Measurements from ENCODE around the gene MRTFA.

MRTFA gene
- total RNA-seq: 31.9 to 160 (median 63.1) reads per million in 17 experiments

DNA sequence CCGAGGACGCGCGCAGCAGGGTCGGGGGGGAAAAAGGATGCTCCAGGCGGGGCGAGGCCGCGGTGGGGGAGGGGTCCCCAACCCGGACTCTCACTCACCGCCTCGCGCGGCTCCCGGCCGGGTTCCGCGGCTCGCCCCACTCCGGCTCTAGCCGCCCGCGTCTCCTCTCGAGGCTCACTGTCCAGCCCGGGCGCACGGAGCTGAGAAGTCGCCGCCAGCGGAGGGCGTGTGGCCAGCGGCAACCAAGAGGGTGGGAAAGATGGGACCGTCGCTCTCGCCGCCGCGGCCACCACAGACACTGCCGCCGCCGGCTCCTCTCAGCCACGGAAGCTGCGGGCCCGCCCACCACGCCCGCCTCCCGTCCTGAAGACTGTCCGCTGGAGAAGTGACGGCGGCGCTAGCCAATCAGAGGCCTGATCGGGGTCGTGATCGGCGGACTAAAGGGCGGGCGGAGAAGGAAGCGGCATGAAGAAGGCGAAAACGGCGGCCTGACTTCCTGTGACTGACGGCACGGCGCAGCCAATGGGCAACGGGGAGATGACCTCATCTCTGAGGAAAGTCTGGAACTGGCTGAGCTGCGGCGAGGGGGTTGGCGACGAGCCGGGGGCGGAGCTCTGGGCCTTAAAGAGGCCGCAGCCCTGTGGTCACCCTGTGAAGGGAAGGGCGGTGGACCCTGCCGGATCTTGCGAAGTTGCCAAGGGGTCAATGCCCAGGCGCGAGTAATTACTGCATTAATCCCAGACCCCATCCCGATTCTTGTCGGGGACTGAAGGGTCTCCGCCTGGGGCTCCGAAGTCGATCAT lies at the start of gene MRTFA:
Gene MRTFA, minus strand, starts transcription at position 340 of the 803 bp plus-strand sequence.
- DNase-seq: peak; percentile 100

DNA sequence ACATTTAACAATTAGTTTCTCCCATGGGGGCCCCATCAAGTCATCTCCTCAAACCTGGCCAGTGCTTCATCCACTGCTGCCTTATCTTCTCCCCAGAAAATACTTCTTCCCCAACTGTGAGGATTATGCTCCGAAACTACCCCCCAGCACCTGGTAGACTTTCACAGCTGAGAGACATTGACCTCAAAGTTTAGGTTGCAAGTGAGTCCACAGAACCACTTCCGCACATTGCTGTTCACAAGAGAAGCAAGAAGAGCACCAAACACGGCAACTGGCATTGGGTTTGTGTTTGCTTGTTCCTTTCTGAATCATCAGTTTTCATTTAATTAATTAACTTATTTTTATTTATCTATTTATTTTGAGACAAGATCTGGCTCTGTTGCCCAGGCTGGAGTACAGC lies 48.9 kb upstream of the MRTFA start:
- DNase-seq: no peak

DNA sequence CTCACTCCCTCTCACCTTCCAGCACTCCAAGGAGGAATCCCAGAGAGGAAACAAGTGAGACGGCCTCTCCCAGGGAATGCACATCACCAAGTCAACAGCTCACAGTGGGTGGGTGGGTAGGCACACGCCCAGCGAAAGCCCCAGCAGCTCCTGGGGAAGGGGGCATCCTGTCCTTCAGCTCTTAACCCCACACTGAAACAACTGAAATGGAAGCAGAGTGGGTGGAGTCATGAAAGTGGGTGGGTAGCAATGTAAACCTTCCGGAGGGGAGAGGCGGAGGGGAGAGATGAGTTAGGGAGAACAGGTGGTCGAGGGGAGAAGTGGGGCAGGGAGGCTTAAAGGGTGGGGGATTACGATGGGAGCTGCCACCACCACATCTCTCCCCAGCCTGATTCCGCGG lies 48.2 kb upstream of the MRTFA start:
- DNase-seq: no peak

DNA sequence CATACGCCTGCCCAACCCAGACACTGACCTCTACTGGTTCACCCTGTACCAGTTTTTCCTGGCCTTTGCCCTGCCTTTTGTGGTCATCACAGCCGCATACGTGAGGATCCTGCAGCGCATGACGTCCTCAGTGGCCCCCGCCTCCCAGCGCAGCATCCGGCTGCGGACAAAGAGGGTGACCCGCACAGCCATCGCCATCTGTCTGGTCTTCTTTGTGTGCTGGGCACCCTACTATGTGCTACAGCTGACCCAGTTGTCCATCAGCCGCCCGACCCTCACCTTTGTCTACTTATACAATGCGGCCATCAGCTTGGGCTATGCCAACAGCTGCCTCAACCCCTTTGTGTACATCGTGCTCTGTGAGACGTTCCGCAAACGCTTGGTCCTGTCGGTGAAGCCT lies 44.9 kb upstream of the MRTFA start:
- DNase-seq: no peak

DNA sequence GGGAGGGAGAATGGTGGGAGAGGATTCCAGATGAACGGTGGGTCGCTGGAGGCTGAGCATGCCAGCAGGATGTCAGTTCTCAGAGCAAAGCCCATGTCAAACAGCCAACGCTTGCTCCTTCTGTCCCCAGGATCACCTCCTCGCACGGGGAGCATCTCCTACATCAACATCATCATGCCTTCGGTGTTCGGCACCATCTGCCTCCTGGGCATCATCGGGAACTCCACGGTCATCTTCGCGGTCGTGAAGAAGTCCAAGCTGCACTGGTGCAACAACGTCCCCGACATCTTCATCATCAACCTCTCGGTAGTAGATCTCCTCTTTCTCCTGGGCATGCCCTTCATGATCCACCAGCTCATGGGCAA lies 44.3 kb upstream of the MRTFA start:
- DNase-seq: no peak

DNA sequence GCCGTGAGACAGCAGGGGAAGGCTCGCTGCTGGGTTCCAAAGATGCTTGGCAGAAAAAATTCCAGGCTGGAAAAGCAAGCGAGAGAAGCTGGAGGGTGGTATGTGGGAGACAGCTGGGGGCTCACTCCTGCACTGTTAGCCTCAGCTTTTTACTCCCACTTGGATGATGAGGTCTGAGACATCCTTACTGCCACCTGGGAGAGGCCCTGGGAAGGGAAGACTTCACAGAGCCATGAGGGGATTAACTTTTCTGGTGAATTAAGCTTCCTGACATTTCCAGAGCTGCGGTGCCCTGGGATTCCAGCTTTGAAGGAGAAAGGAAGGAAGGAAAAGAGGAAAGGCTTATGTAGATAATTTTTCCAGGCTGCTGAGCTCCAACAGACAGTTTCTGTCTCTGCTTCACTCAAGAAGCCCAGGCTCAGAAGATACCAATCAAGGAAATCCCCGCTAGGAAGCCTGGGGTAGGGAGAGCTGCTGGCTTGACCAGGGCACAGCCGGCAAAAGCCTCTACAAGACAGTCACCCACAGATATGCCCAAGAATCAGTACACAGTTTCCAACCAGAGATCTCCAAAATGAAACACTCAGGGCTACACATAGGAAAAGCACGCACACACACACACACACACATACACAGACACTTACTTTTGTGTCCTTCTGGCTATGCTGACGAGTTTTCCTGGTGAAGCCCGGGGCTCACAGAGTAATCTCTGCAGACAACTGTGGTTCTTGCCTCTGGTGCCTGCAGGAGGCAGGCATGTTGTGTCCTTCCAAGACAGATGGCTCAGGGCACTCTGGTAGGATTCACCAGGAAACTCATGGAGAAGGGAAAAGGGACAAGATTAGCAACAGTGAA lies 43.7 kb upstream of the MRTFA start:
- DNase-seq: peak in 1 of 4 experiments; percentile 23

DNA sequence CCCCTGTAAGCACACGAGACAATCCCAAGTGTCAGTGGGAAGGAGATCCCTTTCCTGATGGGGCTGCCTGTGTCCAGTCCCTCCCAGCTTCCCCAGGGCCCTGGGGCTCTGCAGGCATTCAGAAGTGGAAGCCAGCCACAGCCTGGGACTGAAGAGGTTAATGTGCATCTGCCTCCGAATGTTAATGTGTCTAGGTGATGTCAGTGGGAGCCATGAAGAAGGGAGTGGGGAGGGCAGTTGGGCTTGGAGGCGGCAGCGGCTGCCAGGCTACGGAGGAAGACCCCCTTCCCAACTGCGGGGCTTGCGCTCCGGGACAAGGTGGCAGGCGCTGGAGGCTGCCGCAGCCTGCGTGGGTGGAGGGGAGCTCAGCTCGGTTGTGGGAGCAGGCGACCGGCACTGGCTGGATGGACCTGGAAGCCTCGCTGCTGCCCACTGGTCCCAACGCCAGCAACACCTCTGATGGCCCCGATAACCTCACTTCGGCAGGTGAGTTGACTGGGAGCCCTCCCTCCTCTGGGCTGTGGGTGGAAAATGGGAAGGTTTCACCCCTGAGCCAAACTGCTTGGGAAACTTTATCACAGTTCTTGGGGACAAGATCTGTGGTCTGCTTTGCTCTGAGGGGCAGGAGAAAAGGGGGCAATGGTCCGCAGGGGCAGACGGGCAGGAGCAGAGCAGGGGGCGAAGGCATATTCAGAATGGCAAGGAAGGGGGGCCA lies 42.9 kb upstream of the MRTFA start, which contains the start of gene MCHR1:
Gene MCHR1, plus strand, starts transcription at position 236 of the 715 bp plus-strand sequence. Its CDS starts 169 bp downstream, at position 405.
- peak in 3 of 4 experiments; percentile 30 to 46 (median 34) for DNase-seq

DNA sequence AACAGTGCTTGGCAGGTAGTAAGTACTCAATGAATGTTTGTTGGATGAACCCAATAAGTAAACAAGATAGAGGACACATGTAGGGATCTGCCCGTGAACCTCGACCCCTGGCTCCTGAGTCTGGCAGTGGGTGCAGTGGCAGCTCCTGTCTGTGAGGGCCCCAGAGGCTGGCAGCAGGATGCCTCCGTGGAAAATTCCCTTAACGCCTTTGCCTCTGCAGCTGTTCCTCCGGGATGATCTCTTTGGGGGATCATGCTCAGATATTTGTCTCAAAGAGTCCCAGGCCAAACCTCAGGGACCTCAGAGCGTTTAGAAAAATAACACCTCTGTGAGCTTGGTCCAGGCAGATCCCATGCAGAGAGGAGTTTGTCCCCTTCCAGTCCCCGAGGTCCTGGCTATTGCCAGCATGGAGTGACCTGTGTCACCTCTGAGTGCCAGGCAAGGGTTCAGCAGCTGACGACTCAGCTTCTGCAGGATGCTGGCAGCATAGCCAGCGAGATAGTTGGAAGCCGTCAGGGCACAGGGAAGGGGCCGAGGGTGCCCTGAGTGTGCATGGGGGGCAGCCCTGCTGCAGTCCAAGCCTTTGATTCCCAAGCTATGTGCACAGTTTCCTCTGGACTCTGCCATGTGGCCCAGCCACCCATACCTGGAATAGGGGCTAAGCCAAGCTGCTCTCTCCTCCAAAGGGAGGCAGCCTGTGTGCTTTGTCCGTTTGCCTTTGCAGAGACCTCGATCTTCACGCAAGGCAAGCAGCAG lies 42.2 kb upstream of the MRTFA start:
- DNase-seq: no peak

DNA sequence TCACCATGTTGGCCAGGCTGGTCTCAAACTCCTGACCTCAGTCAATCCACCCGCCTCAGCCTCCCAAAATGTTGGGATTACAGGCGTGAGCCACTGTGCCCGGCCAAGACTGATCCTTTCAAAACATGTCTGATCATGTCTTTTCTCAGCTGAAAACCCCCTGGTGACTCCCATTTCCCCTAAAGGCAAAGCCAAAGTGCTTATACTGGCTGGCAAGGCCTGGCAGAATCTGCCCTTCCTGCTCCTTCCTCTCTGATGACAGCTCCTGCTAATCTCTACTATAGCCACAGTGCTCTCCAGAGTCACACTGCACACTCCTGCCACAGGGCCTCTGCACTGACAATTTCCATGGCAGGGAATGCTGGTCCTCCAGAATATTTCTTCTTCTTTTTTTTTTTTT lies 40.1 kb upstream of the MRTFA start:
- DNase-seq: peak in 3 of 4 experiments; percentile 8 to 30 (median 13)

DNA sequence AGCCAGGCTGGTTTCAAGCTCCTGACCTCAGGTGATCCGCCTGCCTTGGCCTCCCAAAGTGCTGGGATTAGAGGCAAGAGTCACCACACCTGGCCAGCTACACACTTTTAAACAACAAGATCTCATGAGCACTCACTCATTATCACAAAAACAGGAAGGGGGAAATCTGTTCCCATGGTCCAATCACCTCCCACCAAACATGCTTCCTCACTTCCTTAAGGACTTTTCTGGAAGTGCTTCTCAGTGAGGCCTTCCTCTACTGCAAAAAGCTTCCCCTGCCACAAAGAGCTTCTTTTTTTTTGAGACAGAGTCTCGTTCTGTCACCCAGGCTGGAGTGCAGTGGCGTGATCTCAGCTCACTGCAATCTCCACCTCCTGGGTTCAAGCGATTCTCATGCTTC lies 39.6 kb upstream of the MRTFA start:
- DNase-seq: peak; percentile 63 to 80 (median 70)

DNA sequence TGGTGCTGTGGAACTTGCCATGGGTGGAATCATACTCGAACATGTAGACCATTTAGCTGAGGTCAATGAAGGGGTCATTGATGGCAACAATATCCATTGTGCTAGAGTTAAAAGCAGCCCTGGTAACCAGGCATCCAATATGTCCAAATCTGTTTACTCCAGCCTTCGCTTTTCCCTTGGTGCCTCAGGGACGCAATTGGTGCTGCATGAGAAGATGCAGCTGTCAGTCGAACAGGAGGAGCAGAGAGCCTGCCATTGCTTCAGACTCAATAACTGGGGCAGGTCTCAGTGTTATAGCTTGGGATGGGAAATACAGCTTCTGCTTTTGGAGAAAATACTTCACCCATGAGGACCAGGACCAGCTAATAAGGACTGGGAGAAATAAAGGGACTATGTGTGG lies 37.8 kb upstream of the MRTFA start:
- DNase-seq: no peak

DNA sequence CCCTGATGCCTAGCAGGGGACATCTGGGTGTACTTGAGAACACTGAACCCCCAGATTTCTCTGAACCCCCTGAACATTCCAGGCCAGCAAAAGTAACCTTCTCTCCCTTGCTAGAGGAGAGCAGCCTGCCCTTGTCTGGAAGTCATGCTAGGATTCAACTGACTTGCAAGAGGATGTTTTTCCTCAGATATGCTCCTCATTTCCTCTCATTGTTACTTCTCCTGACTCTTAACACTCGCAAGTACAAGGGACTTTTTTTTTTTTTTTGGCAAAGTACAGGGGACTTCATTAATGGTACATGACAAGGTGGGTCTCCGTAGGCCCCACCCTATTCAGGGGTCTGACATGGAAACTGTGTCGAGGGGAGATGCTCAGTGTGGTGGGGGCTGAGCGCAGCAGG lies 36.5 kb upstream of the MRTFA start:
- no peak for DNase-seq

DNA sequence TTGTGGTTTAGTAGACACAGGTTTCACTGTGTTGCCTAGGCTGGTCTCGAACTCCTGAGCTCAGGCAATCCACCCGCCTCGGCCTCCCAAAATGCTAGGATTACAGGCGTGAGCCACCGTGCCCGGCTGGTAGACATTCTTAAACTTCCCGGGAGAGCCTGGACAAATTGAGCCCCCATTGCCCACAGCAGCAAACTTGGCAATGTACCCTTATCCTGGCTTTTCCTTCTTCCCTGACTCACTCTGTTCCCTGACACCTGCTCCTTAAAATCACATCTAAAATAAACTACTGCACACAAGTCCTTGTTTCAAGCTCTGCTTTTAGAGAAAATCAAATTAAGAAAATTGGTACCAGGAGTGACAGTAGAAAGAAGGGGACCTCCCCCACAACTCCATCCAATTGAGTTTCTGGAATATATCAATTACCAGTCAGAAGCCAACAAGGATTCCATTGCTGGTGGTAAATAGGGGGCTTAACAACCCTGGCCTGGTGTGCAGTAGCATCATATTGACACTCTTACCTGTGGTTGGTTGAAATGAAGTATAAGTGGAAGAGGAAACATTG lies 35.4 kb upstream of the MRTFA start:
- DNase-seq: no peak

DNA sequence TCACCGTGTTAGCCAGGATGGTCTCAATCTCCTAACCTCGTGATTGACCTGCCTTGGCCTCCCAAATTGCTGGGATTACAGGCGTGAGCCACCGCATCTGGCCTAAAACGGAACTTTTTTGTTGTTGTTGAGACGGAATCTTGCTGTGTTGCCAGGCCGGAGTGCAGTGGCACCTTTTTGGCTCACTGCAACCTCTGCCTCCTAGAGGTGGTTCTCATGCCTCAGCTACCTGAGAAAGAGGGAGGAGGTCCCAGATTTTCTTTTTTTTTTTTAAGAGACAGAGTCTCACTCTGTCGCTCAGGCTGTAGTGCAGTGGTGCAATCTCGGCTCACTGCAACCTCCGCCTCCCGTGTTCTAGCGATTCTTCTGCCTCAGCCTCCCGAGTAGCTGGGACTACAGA lies 34.9 kb upstream of the MRTFA start:
- DNase-seq: no peak

DNA sequence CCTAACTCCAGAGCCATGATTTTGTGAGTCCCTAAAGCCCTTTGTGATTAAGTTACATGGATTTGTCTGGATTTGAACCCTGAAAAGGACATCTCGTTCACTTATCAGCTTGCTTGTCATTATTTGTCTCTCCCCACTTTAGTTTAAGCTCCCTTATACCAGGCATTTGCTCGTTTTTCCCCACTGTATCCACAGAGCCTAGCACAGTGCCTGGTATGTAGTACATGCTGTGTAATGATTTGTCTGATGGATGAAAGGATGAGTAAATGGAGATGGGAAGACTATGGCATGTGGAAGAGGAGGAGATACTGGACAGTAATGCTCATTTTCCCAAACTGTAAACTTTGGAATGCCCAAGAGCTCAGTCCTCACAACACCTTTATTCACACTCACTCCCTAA lies 33.5 kb upstream of the MRTFA start:
- no peak for DNase-seq

DNA sequence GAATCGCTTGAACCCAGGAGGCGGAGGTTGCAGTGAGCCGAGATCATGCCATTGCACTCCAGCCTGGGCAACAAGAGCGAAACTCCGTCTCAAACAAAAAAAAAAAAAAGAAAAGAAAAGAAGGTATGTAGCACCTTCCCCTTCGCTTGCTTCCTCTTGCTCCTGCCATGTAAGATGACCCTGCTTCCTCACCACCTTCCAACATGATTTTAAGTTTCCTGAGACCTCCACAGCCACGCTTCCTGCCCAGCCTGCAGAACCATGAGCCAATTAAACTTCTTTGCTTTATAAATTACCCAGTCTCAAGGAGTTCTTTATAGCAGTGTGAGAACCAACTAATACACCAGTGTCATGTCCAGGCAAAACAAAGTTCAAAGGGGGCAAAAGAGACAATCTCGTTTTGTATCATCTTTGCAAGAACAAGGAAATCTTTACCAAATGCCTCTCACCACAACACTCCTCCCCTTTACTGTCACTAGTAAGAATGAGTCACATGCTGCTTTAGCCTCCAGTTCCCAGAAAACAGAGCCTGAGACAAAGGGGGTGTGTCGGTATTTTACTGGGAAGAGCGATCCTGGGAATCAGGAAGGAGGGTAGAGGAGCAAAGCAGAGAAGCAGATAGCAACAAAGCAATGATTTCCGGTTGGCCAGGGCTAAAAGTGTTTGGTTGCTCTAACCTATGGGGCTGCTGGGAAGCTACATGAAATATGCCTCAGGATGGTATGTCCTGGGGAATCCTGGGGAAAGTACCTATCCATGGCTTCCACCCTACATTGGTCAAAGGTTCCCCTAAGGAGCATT lies 32.3 kb upstream of the MRTFA start:
- no peak for DNase-seq

DNA sequence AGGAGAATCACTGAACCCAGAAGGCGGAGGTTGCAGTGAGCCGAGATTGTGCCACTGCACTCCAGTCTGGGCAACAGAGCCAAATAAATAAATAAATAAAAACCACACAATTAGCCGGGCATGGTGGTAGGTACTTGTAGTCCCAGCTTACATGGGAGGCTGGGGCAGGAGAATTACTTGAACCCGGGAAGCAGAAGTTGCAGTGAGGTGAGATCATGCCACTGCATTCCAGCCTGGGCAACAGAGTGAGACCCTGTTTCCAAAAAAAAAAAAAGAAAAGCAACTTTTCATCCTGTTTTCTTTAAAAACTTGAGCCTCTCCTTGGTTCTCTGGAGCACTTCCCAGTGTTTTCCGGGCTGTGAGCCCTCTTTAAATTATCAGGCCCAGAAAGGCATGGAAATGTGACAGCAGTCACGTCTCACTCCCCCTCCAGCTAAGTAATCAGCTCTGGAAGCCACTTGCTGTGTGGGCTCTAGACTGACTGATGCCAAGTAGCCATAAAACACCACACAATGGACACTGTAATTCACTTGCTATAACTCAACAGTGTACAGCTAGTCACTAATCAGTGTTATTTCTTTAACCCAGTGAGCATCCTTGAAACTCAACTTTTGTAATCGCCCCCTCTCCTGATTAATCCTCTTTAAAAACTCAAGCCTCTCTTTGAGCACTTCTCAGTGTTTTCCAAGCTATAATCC lies 29.8 kb upstream of the MRTFA start:
- DNase-seq: no peak

DNA sequence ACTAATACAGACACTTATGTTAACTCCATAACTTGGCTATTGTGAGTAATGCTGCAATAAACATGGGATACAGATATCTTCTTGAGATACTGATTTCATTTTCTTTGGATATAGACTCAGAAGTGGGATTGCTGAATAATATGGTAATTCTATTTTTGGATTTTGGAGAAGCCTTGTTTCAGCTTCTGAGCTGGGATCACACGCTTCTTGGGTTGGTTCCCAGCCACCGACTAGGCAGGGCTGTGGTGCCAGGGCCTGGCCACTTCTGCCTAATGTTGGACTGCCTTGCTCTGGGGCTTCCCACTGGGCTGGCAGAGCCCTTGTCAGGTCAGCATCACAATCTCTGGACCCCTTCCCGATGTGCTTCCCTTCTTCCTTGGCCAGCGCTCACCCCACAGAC lies 28.8 kb upstream of the MRTFA start:
- DNase-seq: peak in 2 of 4 experiments; percentile 44 to 66

DNA sequence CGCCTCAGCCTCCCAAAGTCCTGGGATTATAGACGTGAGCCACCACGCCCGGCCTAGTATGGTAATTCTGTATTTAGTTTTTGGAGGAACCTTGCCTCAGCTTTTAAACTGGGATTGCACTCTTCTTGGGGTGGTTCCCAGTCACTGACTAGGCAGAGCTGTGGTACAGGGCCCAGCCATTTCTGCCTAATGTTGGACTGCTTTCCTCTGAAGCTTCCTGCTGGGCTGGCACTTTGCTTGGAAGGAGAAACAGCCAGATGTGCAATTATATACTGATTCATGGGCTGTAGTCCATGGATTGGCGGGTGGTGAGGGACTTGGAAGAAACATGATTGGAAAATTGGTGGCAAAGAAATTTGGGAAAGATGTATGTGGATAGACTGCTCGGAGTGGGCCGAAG lies 25.2 kb upstream of the MRTFA start:
- DNase-seq: no peak

DNA sequence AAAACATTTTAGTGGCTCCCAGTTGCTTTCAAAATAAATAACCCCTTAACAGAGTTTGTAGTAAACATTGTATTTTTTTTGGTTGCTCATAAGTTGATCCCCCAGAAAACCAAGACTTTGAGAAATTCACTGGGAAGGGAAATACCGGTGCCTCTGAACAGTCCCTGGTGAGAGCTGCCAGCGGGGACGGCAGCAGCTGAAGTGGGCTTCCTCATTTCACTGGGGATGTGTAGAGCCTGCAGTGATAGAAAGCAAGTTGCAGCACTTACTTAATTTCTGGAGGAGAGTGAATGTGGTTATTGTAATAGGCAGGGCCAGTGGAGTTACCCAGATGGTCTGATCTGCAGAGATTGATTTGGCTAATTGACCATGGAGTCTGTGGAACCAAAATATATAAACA lies 24.2 kb upstream of the MRTFA start:
- peak; percentile 49 to 75 (median 69) for DNase-seq

All from suppressor macrophage (primary cell).